Neural progenitor cell (in vitro differentiated cells): ENCODE results near the gene SLCO3A1.

Source experiments
- EZH2 ChIP-seq: fragments of 200-600 bp; sonication (generic); IDR thresholded peaks from 2 replicates; pipeline ENCODE4 v1.6.1; 2017; ENCODE audit warnings: antibody characterized with exemption, mild to moderate bottlenecking, moderate library complexity
- TF ChIP-seq, protein P1 (sequence below): fragments of 200-600 bp; sonication (generic); IDR thresholded peaks from 2 replicates; pipeline ENCODE4 v1.5.1; 2017; ENCODE audit warnings: antibody characterized with exemption, mild to moderate bottlenecking

DNA sequence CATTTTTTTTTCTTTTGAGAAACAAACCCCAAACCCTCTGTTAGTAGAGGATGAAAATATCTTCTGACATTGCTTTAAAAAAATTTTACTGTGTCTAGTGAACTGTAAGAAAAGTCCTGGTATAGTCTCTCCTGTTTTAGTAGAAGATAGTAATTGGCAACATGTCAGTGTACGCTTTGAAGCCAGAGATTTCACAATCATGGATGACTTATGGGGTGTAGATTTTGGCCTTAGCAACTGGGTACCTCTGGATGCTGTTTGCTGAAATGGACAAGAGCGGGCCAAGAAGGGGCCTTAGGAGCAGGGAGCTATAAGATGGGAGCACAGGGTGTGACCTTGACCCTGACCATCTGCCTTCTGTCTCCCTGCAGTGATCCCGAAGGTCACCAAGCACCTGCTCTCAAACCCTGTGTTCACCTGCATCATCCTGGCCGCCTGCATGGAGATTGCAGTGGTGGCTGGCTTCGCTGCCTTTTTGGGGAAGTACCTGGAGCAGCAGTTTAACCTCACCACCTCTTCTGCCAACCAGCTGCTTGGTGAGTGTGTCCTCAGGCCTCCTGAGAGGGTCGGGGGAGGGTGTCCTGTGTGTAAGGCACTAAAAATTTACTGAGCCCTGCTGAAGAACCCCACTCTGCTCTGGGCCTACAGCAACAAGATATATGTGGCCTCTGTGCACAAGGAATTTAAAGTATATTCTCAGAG, 266.7 kb downstream of the SLCO3A1 start:
- TF ChIP-seq, protein P1, sequence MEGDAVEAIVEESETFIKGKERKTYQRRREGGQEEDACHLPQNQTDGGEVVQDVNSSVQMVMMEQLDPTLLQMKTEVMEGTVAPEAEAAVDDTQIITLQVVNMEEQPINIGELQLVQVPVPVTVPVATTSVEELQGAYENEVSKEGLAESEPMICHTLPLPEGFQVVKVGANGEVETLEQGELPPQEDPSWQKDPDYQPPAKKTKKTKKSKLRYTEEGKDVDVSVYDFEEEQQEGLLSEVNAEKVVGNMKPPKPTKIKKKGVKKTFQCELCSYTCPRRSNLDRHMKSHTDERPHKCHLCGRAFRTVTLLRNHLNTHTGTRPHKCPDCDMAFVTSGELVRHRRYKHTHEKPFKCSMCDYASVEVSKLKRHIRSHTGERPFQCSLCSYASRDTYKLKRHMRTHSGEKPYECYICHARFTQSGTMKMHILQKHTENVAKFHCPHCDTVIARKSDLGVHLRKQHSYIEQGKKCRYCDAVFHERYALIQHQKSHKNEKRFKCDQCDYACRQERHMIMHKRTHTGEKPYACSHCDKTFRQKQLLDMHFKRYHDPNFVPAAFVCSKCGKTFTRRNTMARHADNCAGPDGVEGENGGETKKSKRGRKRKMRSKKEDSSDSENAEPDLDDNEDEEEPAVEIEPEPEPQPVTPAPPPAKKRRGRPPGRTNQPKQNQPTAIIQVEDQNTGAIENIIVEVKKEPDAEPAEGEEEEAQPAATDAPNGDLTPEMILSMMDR = no peak
- TF ChIP-seq EZH2 = no peak
